IMR-90 (cell line): ENCODE results near the gene OVCA2. TPM values are rescaled to one million over a fixed set of nuclear protein-coding genes. Genes with fewer than 3 reads are reported as not detected.
A peak's percentile ranks its signal among the peaks of the same experiment; 100 is the strongest.

Source experiments
- ATAC-seq: fragments of 200-7000 bp; cut with Tn5 transposase; 2 replicates; pipeline ENCODE4 v1.9.1; 2020; ENCODE audit warnings: low read depth, mild to moderate bottlenecking, moderate library complexity
- BruUV-seq: library from RNA; stranded (reverse); fragments of 400-500 nt; replicated peaks from 2 replicates; lab custom pipeline; 2021; lab: Mats Ljungman, UMichigan
- CTCF ChIA-PET: fragments of 300-600 bp; formaldehyde crosslinking; extraction: SDS; loops from one replicate; lab custom pipeline; 2021; ENCODE audit warnings: antibody characterized with exemption; lab: Yijun Ruan, JAX
- POLR2A ChIA-PET: fragments of 300-600 bp; sonication (Branson Sonifier 250); formaldehyde crosslinking; loops from one replicate; lab custom pipeline; 2022; ENCODE audit warnings: antibody characterized with exemption; ENCODE audit not compliant: unreplicated experiment; lab: Charles Lee
- DNase-seq: peaks from one replicate; pipeline ENCODE4 v3.0.0; 2013
- H2AFZ ChIP-seq: replicated peaks from 2 replicates; pipeline ENCODE3; 2013; ENCODE audit warnings: low read length, mild to moderate bottlenecking; ENCODE audit not compliant: poor library complexity
- H2AK5ac ChIP-seq: 2 replicates; pipeline ENCODE4 v1.6.1; 2013; ENCODE audit warnings: low read depth, low read length, inconsistent platforms
- H2AK9ac ChIP-seq: replicated peaks from 2 replicates; pipeline ENCODE3; 2013; ENCODE audit warnings: mild to moderate bottlenecking, low read depth, low read length, moderate library complexity; ENCODE audit not compliant: poor library complexity
- H2BK120ac ChIP-seq: 2 replicates; pipeline ENCODE4 v1.6.1; 2013; ENCODE audit warnings: low read depth, low read length, inconsistent platforms
- H2BK15ac ChIP-seq: 3 replicates; pipeline ENCODE4 v1.6.1; 2013; ENCODE audit warnings: low read depth, low read length, inconsistent platforms
- H2BK20ac ChIP-seq: 2 replicates; pipeline ENCODE4 v1.6.1; 2013; ENCODE audit warnings: low read depth, mild to moderate bottlenecking, inconsistent platforms, low read length, moderate library complexity
- H2BK5ac ChIP-seq: 2 replicates; pipeline ENCODE4 v1.6.1; 2013; ENCODE audit warnings: mild to moderate bottlenecking, low read depth, low read length, inconsistent platforms; ENCODE audit not compliant: poor library complexity, severe bottlenecking
- H3K14ac ChIP-seq: replicated peaks from 2 replicates; pipeline ENCODE4 v1.6.1; 2013; ENCODE audit warnings: low read depth, low read length, inconsistent platforms
- H3K18ac ChIP-seq: 2 replicates; pipeline ENCODE4 v1.6.1; 2013; ENCODE audit warnings: low read depth, low read length, control low read depth
- H3K23ac ChIP-seq: 2 replicates; pipeline ENCODE4 v1.6.1; 2013; ENCODE audit warnings: low read depth, low read length, inconsistent platforms
- H3K27ac ChIP-seq: 2 replicates; pipeline ENCODE4 v1.5.1; 2013; ENCODE audit warnings: mild to moderate bottlenecking, control low read depth, low read length; ENCODE audit not compliant: insufficient read depth
- H3K27me3 ChIP-seq: 2 replicates; pipeline ENCODE4 v1.6.1; 2013; ENCODE audit warnings: low read length; ENCODE audit not compliant: control insufficient read depth, insufficient read depth
- H3K36me3 ChIP-seq: 2 replicates; pipeline ENCODE4 v1.6.1; 2013; ENCODE audit warnings: low read length, mixed read lengths; ENCODE audit not compliant: control insufficient read depth, insufficient read depth
- H3K4ac ChIP-seq: 2 replicates; pipeline ENCODE4 v1.6.1; 2013; ENCODE audit warnings: low read depth, low read length, inconsistent platforms
- H3K4me1 ChIP-seq: 2 replicates; pipeline ENCODE4 v1.6.1; 2013; ENCODE audit warnings: low read length, mixed read lengths; ENCODE audit not compliant: control insufficient read depth, insufficient read depth
- H3K4me2 ChIP-seq: 2 replicates; pipeline ENCODE4 v1.6.1; 2013; ENCODE audit warnings: low read depth, mild to moderate bottlenecking, control low read depth, low read length, moderate library complexity
- H3K4me3 ChIP-seq: 2 replicates; pipeline ENCODE4 v1.5.1; 2013; ENCODE audit warnings: low read depth, mild to moderate bottlenecking, control low read depth, low read length, moderate library complexity; ENCODE audit not compliant: insufficient read depth
- H3K56ac ChIP-seq: 2 replicates; pipeline ENCODE4 v1.6.1; 2013; ENCODE audit warnings: low read length, inconsistent platforms; ENCODE audit not compliant: insufficient read depth; ENCODE audit errors: extremely low read depth
- H3K79me1 ChIP-seq, 2 experiments: 2 replicates each; pipeline ENCODE4 v1.6.1; 2013; ENCODE audit warnings: low read length in 2 of 2, inconsistent platforms in 1 of 2, low read depth in 1 of 2
- H3K9ac ChIP-seq: 2 replicates; pipeline ENCODE4 v1.6.1; 2013; ENCODE audit warnings: low read depth, low read length, control low read depth
- H3K9me1 ChIP-seq: 2 replicates; pipeline ENCODE4 v1.6.1; 2013; ENCODE audit warnings: low read length, inconsistent platforms; ENCODE audit not compliant: insufficient read depth
- H3K9me3 ChIP-seq: 2 replicates; pipeline ENCODE4 v1.6.1; 2013; ENCODE audit warnings: low read length; ENCODE audit not compliant: control insufficient read depth, insufficient read depth
- H4K20me1 ChIP-seq: 2 replicates; pipeline ENCODE4 v1.6.1; 2013; ENCODE audit warnings: low read length, inconsistent platforms; ENCODE audit not compliant: insufficient read depth
- H4K5ac ChIP-seq: 2 replicates; pipeline ENCODE4 v1.6.1; 2013; ENCODE audit warnings: mild to moderate bottlenecking, low read depth, low read length, control low read depth
- H4K8ac ChIP-seq, 2 experiments: 2 replicates each; pipeline ENCODE4 v1.6.1; 2013; ENCODE audit warnings: low read depth in 2 of 2, low read length in 2 of 2, control low read depth in 1 of 2, inconsistent platforms in 1 of 2
- H4K91ac ChIP-seq: 2 replicates; pipeline ENCODE4 v1.6.1; 2013; ENCODE audit warnings: low read depth, low read length, inconsistent platforms; ENCODE audit not compliant: insufficient read depth
- BHLHE40 ChIP-seq: fragments of 150-350 bp; IDR thresholded peaks from 2 replicates; pipeline ENCODE4 v1.6.1; 2016; ENCODE audit warnings: mild to moderate bottlenecking, low read depth, low read length
- CEBPB ChIP-seq: IDR thresholded peaks from 2 replicates; pipeline ENCODE4 v1.6.1; 2012; ENCODE audit warnings: low read depth, low read length, improper control_type of control experiment
- CHD1 ChIP-seq: IDR thresholded peaks from 2 replicates; pipeline ENCODE4 v1.6.1; 2012; ENCODE audit warnings: low read depth, low read length, improper control_type of control experiment
- CTCF ChIP-seq: conservative IDR thresholded peaks from 2 replicates; pipeline ENCODE4 v1.5.1; 2012; ENCODE audit warnings: mild to moderate bottlenecking, low read depth, low read length, improper control_type of control experiment
- FOS ChIP-seq: fragments of 150-350 bp; IDR thresholded peaks from 2 replicates; pipeline ENCODE4 v1.6.1; 2016; ENCODE audit warnings: low read depth, low read length
- MAFK ChIP-seq: IDR thresholded peaks from 2 replicates; pipeline ENCODE4 v1.6.1; 2012; ENCODE audit warnings: low read depth, low read length, improper control_type of control experiment
- MXI1 ChIP-seq: IDR thresholded peaks from 2 replicates; pipeline ENCODE4 v1.6.1; 2012; ENCODE audit warnings: low read depth, mild to moderate bottlenecking, low read length, moderate library complexity, borderline replicate concordance
- NFE2L2 ChIP-seq: fragments of 150-350 bp; IDR thresholded peaks from 2 replicates; pipeline ENCODE4 v1.6.1; 2016; ENCODE audit warnings: low read depth, mild to moderate bottlenecking, low read length
- POLR2A ChIP-seq: IDR thresholded peaks from 2 replicates; pipeline ENCODE4 v1.6.1; 2012; ENCODE audit warnings: mild to moderate bottlenecking, low read depth, low read length
- RAD21 ChIP-seq: IDR thresholded peaks from 2 replicates; pipeline ENCODE4 v1.6.1; 2012; ENCODE audit warnings: low read length, improper control_type of control experiment
- RCOR1 ChIP-seq: IDR thresholded peaks from 2 replicates; pipeline ENCODE4 v1.6.1; 2012; ENCODE audit warnings: mild to moderate bottlenecking, low read length, improper control_type of control experiment; ENCODE audit not compliant: insufficient replicate concordance
- RFX5 ChIP-seq: IDR thresholded peaks from 2 replicates; pipeline ENCODE4 v1.8.0; 2012; ENCODE audit warnings: low read depth, mild to moderate bottlenecking, low read length, moderate library complexity
- USF2 ChIP-seq: fragments of 150-350 bp; IDR thresholded peaks from 2 replicates; pipeline ENCODE4 v1.6.1; 2017; ENCODE audit warnings: mild to moderate bottlenecking, antibody characterized with exemption, low read length, low read depth
- WGBS, 2 experiments: methylation state at CpG; one replicate each; pipeline versions ENCODE4 v1.1.5 to v1.1.7; 2013; ENCODE audit warnings: missing lambda C conversion rate in 2 of 2; ENCODE audit not compliant: insufficient read length in 1 of 2; ENCODE audit errors: extremely low coverage in 2 of 2; 5-methylcytosine and 5-hydroxymethylcytosine counted together
- dilution Hi-C: fragments of 300-500 bp; cut with HindIII; formaldehyde crosslinking; loops from one replicate; pipeline ENCODE4 v1.14.3; 2018; ENCODE audit warnings: low sequenced_read_pairs; ENCODE audit not compliant: unreplicated experiment
- in situ Hi-C: fragments of 300-500 bp; cut with MboI; formaldehyde crosslinking; loops from 3 replicates; pipeline ENCODE4 v1.14.3; 2019; ENCODE audit warnings: low sequenced_read_pairs, inconsistent platforms, mixed read lengths
- intact Hi-C: fragments of 100-400 bp; cut with micrococcal nuclease; formaldehyde crosslinking; loops from 2 replicates; pipeline ENCODE4 v1.10.0; 2022
- polyA plus RNA-seq, 3 experiments: library from polyadenylated mRNA; depleted of rRNA; stranded (reverse); fragments of >200 nt; gene quantifications; 2 replicates each; pipeline ENCODE4 v1.2.3, GENCODE V29; 2012; ENCODE audit warnings: low replicate concordance in 1 of 3
- total RNA-seq: library from RNA; depleted of rRNA; stranded (reverse); fragments of >200 nt; gene quantifications from 2 replicates; pipeline ENCODE4 v1.2.3, GENCODE V29; 2012
- TF ChIP-seq, protein P1 (sequence below): fragments of 150-350 bp; IDR thresholded peaks from 2 replicates; pipeline ENCODE4 v1.6.1; 2016; ENCODE audit warnings: low read depth, mild to moderate bottlenecking, low read length, moderate library complexity, borderline replicate concordance

OVCA2 gene
- total and polyA plus RNA-seq, 2 of the 4 experiments (the other 2 are of a cell fraction) = 38.7 to 46.9 TPM

- intact Hi-C loops = no loop called here
- no peak overlapping the region for H2BK15ac ChIP-seq
- no peak overlapping the region for H3K23ac ChIP-seq
- H3K18ac ChIP-seq = no peak overlapping the region
- WGBS, 2 experiments = no CpG with 5 or more reads among the region's 12 CpGs
- no peak overlapping the region for H2BK5ac ChIP-seq
- peak overlapping the region; percentile 3 for H2AFZ ChIP-seq
- dilution Hi-C loops = no loop called here
- ATAC-seq = no peak
- H3K9me3 ChIP-seq = no peaks in the 10 kb centered on the region
- H2BK20ac ChIP-seq = no peak overlapping the region
- TF ChIP-seq MAFK (no peak), BHLHE40 (no peak), MXI1 (no peak), CTCF (no peak), FOS (no peak), USF2 (no peak), RFX5 (no peak), RAD21 (no peak), RCOR1 (no peak), CHD1 (no peak), POLR2A (no peak), CEBPB (no peak), NFE2L2 (no peak)
- TF ChIP-seq, protein P1, sequence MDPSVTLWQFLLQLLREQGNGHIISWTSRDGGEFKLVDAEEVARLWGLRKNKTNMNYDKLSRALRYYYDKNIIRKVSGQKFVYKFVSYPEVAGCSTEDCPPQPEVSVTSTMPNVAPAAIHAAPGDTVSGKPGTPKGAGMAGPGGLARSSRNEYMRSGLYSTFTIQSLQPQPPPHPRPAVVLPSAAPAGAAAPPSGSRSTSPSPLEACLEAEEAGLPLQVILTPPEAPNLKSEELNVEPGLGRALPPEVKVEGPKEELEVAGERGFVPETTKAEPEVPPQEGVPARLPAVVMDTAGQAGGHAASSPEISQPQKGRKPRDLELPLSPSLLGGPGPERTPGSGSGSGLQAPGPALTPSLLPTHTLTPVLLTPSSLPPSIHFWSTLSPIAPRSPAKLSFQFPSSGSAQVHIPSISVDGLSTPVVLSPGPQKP = no peak
- H4K8ac ChIP-seq = no peak overlapping the region
- ChIA-PET CTCF (no interaction called here), POLR2A (no interaction called here)
- in situ Hi-C loops = no loop called here
- no peak overlapping the region for H3K9ac ChIP-seq
- H2AK9ac ChIP-seq = peak overlapping the region; percentile 61
- no peak overlapping the region for H2BK120ac ChIP-seq
- no peak overlapping the region for H3K14ac ChIP-seq
- no peaks in the 10 kb centered on the region for H4K20me1 ChIP-seq
- H3K56ac ChIP-seq = no peak overlapping the region
- no peak overlapping the region for H3K4me3 ChIP-seq
- peaks cover 4% of the 10 kb centered on the region; the same call in 1 of the 2 replicates for H3K27me3 ChIP-seq
- no TSS peak for BruUV-seq
- no peak overlapping the region for H4K5ac ChIP-seq
- DNase-seq = no peak
- no peaks in the 10 kb centered on the region for H3K36me3 ChIP-seq
- no peak overlapping the region for H4K91ac ChIP-seq
- H3K9me1 ChIP-seq = no peaks in the 10 kb centered on the region
- no peak overlapping the region for H3K4ac ChIP-seq
- H3K4me2 ChIP-seq = no peak overlapping the region
- no peak overlapping the region for H2AK5ac ChIP-seq
- H3K79me1 ChIP-seq = no peaks in the 10 kb centered on the region
- H3K4me1 ChIP-seq = peaks cover 5% of the 10 kb centered on the region
- no peak overlapping the region for H3K27ac ChIP-seq
Measured at GRCh38 chr17:2004435-2004952, 37.3 kb upstream of the OVCA2 start.
